Activated CD4-positive, alpha-beta T cell treated with anti-CD3 and anti-CD28 coated beads for 24 hours (primary cell): ENCODE data around the gene DAGLB.
"Not testable (repeated sequence)": the region's sequence is repeated elsewhere in the genome, so short reads cannot be mapped to it uniquely, and the experiment has no call there.

Experiments
- DNase-seq, 2 donors: peaks; one replicate each; pipeline ENCODE4 v3.0.0-alpha.2; 2020; ENCODE audit warnings: low read depth in 2 of 2

The DAGLB gene

DNA sequence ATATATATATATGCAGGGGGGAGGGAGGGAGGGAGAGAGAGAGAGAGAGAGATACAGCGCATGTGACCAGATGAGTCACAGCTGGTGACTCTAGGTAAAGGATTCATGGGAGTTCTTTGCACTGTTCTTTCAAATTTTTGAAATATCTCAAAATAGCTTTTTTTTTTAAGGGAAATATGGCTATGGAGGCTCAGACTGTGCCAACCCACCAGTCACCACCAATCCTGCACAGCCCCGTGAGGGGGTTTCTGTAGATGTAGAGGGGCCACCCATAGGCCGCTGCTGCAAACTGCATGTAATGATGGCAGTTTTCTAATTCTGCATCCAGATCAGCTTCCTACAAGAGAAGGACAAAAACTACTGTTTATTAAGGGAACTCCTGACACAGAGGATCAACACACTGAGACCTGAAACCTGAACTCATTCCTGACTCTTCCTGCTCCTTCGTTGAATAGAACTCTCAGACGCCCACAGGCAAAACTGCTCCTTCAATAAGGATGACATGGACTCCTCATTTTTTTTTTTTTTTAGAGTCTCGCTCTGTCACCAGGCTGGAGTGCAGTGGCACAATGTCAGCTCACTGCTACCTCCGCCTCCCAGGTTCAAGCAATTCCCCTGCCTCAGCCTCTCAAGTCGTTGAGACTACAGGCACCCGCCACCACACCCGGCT is 17.3 kb downstream of the DAGLB start:
- no peak for DNase-seq

DNA sequence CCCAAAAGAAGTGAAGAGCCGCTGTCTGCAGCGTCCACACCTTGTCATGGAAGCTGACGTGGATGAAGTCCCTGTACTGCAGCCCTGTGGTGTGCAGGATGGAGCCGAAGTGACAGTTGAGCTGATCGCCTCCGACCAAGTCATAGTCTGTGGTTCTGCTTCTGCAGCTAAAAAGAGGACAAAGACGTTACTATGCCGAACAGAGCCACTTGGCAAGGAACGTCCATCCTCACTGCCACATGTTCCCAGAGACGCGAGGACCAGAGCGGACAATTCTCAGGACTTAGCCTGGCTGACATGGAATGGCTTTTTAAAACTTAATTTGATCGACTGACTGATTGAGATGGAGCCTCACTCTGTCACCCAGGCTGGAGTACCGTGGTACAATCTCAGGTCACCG is 21.8 kb downstream of the DAGLB start:
- DNase-seq: no peak

DNA sequence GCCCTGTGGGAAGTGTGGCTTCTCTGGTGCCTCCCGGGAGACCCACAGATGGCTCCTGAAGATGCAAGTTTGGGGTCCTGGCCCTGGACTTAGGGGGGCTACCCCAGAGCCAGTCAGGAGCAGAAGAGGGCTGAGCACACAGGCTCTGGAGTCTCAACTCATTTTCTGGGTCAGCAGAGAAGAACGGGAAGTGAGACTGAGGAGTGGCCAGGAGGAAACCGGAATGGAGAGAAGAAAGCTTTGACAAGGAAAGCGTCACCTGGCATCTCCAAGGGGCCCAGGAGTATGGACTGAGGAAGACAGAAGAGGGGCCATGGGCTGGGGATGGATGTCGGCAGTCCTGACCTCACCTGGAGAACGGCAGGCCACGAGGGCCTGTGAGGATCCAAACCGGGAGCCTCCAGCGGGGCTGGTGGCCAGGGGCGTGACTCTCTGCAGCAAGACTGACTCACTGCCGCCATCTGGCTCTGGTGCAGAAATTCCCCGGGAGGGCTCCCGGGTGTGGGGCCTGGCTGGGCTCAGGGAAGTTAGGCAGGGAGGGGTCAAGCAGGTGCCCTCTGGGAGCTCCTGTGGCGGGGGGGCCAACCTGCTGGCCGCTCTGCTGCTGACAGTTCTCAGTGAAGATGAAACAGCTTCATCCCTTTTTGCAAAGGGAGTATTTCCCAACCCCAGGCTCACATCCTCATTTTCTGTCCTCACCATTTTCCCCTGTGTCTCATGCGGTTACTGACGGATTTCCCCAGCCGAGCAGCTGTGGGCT is 23.6 kb downstream of the DAGLB start:
- no peak for DNase-seq

GRCh38 chr7:6422926-6423632 is 24.7 kb downstream of the DAGLB start:
- DNase-seq: no peak

DNA sequence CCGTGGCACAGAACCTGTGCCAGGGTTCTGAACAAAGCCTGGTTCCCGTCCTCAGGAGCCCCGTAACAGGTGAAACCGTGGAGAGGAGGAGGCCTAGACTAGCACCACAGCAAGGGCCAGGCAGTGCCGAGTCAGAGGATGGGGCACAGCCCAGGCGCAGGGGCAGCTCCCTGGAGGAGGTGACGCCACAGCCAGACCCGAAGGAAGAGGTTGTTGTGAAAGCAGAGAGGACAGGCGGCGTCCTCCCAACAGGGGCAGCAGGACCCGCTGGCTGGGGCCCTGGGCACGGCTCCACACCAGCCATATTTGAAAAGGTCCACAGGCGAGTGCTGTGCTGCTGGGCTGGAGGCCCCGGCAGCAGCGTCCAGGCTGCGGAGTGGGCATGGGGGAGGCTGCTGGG is 25.7 kb downstream of the DAGLB start:
- DNase-seq: no peak

DNA sequence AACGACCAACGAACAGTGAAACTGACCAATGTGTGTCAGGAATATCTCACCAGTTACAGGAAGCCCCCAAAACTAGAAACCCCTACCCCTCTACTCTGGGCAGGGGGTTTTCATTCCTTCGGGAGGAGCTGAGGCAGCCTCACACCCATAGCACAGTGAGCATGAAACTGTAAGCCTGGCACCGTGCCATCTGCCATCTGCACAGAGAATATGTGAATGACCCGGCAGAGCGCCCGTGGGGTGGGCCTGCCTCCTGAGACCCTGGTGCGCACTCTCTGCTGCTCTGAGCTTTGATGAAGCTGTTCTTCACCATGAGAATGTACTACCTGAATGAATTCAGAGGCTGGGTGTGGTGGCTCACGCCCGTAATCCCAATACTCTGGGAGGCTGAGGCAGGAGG is 27.1 kb downstream of the DAGLB start:
- DNase-seq: no peak

- no peak for DNase-seq
These were observed 28.4 kb downstream of the DAGLB start for GRCh38 chr7:6419310-6419773.

DNA sequence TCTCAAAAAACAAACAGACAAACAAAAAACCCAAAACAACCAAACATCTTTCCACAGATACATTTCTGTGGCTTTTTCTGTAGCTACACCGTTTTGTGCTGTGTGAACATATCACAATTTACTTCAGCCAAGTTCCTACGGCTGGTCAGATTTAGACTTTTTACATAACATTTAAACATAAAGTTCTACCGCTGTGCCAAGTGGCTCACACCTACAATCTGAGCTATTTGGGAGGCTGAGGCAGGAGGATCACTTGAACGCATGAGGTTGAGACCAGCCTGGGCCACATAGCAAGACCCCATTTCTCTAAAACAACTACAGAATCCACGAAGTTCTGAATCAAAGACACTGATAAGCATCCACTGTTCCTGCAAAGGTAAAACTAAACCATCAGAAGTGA is 30.3 kb downstream of the DAGLB start:
- no peak for DNase-seq

GRCh38 chr7:6416516-6417145 is 31.1 kb downstream of the DAGLB start:
- no peak for DNase-seq

DNA sequence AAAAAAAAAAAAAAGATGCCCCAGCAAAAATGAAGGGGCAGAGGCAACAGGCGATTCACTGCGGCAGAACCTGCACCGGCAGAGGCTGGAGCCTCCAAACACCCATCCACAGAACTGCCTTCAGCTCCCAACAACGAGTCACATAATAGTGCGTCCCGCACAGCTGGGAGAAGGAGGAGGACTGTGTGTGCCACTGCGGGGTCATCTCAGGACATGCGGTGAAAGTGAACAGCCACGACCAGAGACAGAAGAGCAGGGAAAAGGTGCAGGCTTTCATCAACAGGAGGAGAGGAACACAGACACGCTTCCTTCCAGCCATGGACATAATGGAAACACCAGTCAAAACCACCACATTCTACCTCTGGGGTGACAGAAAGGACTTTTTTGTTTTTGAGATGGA is 34.1 kb downstream of the DAGLB start:
- DNase-seq: no peak

GRCh38 chr7:6409944-6410693 is 37.6 kb downstream of the DAGLB start:
- no peak for DNase-seq

GRCh38 chr7:6409091-6409490 is 38.7 kb downstream of the DAGLB start:
- DNase-seq: no peak

GRCh38 chr7:6407434-6407833 is 40.3 kb downstream of the DAGLB start:
- DNase-seq: no peak

- no peak for DNase-seq
These were observed 41.6 kb downstream of the DAGLB start for GRCh38 chr7:6406121-6406520.

DNA sequence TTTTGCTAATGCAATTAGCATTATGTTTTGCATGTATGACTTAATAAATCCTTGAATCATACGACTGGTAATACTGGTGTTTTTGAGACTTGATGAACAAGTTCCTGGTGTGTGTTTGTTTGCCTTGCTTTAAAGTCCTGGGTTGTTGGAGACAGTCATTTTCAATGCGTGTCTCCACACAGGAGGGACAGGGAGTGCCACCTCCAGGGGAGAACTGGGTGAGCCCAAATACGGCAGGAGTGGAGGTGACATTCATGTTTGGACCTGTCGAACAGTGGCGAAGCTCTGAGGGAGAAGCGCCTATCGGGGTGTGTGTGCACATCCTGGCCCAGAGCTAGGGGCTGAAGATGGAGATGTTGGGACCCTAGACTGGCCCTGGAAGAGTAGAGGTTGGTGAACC is 43.8 kb downstream of the DAGLB start:
- no peak for DNase-seq

GRCh38 chr7:6402741-6403140 is 45.0 kb downstream of the DAGLB start:
- no peak for DNase-seq

GRCh38 chr7:6402041-6402440 is 45.7 kb downstream of the DAGLB start:
- no peak for DNase-seq

DNA sequence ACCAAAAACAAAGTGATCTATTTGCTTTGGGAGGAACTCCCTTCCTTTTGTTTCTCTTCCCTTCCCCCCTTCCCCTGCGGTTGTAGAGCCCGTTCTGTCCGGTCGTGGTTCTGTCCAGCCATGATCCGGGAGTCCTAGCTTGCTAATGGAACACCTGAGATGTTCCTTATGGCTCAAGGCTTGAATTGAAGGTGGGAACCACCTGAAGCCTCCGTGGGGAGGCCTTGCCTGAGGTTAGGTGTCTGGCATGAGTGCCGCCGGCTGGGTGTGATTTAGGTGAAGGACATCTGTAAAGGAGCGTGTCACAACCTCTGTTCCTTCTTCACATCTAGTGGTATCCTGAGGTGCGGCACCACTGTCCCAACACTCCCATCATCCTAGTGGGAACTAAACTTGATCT is 46.2 kb downstream of the DAGLB start:
- no peak for DNase-seq

GRCh38 chr7:6400243-6401105 is 47.3 kb downstream of the DAGLB start:
- not testable (repeated sequence) for DNase-seq

GRCh38 chr7:6399351-6399750 is 48.4 kb downstream of the DAGLB start:
- DNase-seq: no peak

GRCh38 chr7:6398943-6399342 is 48.8 kb downstream of the DAGLB start:
- DNase-seq: no peak
